Activated CD4-positive, alpha-beta T cell treated with anti-CD3 and anti-CD28 coated beads for 48 hours (primary cell): Measurements from ENCODE around the gene SPP1.
A peak's percentile ranks its signal among the peaks of the same experiment; 100 is the strongest.
"Not testable (repeated sequence)": the region's sequence is repeated elsewhere in the genome, so short reads cannot be mapped to it uniquely, and the experiment has no call there.

Source experiments
- DNase-seq: peaks from one replicate; pipeline ENCODE4 v3.0.0-alpha.2; 2020

SPP1 gene

GRCh38 chr4:87995435-87995834 lies 19.9 kb downstream of the SPP1 start:
- DNase-seq, result no peak

DNA sequence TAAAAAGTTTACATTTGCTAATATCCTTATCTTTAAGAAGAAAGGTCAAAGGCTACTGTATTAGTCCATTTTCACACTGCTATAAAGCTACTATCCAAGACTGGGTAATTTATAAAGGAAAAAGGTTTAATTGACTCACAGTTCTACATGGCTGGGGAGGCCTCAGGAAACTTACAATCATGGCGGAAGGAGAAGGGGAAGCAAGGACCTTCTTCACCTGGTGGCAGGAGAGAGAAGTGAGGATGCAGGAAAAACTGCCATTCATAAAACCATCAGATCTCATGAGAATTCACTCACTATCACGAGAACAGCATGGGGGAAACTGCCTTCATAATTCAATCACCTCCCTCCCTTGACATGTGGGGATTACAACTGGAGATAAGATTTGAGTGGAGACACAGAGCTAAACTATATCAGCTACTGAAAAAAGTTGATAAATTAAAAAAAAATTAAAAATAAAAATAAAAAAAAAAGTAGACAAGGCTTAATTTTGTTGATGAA lies 23.7 kb downstream of the SPP1 start:
- DNase-seq, result not testable (repeated sequence)

DNA sequence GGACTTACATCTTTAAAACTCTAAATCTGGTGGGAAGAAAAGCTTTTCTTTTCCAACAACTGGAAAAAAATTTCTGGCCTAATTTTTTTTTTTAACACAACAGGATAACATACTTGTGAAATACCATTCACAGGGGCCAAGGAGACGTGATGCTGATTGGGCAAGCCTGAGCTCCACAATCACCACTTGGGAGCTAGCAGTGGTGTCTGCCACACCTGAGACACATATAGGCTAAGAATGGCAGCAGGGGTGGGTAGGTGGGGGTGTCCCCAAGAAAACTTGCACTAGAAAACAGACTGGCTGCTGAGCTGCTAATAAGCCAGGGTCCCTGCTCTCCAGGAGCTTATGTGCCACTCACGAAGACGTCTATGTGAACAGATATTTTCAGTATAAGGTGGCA lies 26.4 kb downstream of the SPP1 start:
- DNase-seq, result no peak

DNA sequence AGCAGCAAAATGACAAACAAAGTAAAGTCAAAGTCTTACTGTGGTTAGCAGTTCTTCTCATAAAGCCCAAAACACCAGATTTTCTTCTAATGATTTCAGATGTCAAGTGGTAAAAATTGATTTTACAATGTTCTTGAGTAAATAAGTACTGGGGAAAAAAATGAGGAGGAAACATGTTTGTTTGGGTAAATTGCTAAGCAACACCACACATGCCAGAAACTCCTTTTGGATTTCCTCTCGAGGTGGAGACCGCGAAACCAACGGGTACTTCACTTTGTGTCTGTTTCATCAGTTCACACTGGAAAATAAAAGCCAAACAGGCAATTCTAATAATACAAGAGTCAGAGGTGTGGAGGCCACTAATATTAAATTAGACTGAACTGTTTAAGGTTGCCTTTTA lies 27.3 kb downstream of the SPP1 start:
- DNase-seq, result no peak

DNA sequence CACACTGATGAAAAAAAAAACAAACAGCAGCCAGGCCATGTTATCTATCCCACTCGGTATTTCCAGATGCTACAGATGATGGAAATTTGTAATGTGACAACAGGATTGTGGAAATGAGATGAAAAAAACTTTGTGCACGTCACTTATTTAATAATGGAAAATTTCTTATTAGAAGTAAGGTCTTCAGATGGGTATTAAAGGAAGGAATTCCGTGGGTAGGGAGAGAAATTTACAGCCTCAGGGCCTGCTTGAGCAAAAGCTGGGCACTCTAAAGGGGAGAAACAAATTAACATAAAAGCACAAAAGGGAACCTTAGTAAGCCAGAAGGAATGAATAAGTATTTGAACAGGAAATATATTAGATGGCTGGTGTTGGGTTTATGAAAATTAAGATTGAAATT lies 27.7 kb downstream of the SPP1 start:
- no peak for DNase-seq

DNA sequence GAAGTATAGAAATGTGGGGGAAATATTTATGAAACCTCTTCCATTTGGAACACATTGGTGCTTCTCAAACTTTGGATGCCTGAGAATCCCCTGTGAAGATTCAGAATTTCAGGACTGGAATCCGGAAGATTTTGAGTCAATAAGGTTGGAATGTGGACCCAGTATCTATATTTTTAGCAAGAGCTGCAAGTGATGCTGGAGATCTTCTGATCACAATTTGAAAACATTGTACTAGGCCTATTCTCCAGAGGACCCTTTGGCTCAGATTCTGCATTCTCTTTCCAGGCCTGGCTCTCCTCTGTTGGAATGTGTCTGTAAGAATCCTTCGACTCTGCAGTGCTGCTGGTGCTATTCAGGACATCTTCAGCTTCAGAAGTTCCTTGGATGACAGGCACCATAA lies 29.6 kb downstream of the SPP1 start:
- DNase-seq, result no peak

DNA sequence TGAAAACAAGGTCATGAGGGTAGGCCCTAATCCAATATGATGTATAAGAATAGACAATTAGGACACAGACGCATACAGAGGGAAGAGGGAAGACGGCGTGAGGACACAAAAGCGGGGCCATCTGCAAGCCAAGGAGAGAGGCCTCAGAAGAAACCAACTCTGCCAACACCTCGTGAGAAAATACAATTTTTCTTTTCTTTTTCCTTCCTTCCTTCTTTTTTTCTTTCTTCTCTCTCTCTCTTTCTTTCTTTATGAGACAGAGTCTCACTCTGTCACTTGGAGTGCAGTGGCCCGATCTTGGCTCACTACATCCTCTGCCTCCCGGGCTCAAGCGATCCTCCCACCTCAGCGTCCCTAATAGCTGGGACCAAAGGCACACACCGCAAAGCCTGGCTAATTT lies 30.4 kb downstream of the SPP1 start:
- DNase-seq, result no peak

- no peak for DNase-seq
These were observed 31.4 kb downstream of the SPP1 start for GRCh38 chr4:88006956-88007303.

- DNase-seq, result peak; percentile 86
These were observed 32.0 kb downstream of the SPP1 start, which contains the start of gene PKD2 for GRCh38 chr4:88007304-88008121. PKD2 (plus strand) TSS chr4:88007635; CDS start chr4:88007734, 99 bp downstream.

GRCh38 chr4:88008122-88008742 lies 32.7 kb downstream of the SPP1 start:
- DNase-seq, result peak; percentile 46

DNA sequence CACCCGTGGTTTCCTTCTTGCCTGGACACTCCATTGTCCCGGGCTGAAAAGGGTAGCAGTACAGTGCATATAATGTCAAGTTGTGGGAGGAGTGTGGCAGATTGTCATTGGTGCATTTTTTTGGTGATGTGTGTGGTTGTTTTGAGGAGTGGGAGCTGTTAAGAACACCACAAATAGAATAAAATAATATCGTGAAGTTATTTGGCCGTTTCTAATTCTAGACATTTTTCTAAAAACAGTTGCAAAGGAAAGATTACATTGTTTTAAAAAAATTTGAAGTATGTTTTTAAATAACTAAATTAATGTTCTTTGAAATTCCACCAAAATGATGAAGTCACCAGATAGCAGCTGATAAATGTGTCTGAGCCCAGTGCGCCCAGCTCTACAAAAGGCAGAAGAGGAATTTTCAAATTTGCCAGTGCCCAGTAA lies 33.2 kb downstream of the SPP1 start:
- no peak for DNase-seq

DNA sequence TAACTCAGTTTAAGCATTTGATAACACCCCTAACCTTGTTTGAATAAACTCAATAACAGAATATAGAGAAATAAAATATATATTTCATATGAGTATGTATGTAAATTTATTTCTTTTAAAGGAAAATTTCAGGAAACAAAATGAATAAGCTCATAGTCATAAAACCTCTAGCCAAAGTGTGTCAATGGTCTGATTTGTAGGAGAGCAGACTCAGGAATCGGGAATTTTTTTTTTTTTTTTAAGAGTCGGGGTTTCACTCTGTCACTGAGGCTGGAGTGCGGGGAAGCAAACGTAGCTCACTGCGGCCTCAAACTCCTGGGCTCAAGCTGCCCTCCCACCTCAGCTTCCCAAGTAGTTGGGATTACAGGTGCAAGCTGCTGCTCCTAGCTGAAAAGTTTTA lies 34.4 kb downstream of the SPP1 start:
- no peak for DNase-seq

DNA sequence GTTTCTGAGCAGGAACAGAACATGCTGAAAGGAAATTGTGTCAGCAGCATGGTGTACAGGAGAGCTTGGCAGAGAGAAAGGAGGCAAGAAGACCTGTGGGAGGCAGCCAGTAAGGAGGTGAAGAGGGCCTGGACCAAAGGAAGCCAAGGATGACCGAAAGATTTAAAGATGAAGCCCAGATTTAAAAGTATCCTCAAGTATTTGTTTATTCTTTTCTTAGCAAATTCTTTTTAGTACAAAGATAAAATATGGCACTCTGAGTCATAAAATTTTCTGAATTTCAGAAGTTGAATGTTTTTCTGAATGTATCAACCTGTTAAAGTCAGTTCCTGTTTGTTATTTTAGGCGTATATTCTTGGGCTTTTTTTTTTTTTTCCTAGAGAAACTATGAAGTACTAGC lies 35.5 kb downstream of the SPP1 start:
- no peak for DNase-seq

- no peak for DNase-seq
These were observed 37.1 kb downstream of the SPP1 start for GRCh38 chr4:88012647-88013046.

- DNase-seq, result no peak
These were observed 38.9 kb downstream of the SPP1 start for GRCh38 chr4:88014386-88014905.

- DNase-seq, result no peak
These were observed 40.3 kb downstream of the SPP1 start for GRCh38 chr4:88015659-88016295.

DNA sequence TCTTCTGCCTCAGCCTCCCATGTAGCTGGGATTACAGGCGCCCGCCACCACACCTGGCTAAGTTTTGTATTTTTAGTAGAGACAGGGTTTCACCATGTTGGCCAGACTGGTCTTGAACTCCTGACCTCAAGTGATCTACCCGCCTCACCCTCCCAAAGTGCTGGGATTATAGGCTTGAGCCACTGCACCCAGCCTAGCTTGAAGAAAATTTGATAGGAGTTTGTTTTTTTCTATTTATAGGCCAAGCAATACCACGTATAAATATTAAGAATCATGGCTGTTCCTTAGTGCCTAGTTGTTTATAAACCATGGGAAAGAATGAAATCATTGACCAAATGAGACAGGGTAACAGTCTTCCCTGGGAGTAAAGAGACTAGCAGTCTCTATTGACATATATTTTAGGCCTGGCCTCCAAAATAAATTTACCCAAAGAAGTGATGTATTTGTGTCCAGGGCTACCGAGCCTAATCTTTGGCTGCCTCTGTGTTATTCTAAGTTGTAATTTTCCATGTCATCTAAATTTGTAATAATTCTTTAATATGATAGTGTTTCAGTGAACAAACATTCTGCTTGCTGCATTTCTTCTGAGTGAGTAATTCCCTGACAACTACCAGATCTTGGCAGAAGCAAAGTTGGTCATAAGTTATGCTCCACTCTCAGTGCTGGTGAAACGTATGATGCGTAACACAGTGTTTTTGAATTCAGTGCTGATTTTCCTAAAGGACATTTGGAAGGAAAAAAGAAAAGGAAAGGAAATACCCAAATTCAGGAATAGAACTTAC lies 42.2 kb downstream of the SPP1 start:
- DNase-seq, result no peak

GRCh38 chr4:88018466-88018865 lies 43.0 kb downstream of the SPP1 start:
- DNase-seq, result no peak

- no peak for DNase-seq
These were observed 46.3 kb downstream of the SPP1 start for GRCh38 chr4:88021824-88022223.

DNA sequence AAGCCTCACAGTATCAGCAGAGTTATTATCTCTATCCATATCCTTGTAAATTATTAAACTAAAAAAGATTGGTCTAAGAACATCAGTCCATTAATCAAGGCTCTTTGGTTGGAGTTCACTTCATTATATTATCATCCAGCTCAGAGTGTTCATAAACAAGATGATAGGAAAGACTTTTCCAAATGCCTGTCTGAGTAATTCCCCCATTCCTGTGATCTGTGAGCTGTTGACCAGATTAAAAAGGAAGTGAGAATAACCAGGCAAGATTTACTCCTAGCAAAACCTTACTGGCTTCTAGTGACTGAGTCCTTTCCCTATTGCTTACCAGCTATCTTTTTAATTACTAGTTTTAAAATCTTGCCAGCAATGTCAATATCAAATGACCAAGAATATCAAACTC lies 46.8 kb downstream of the SPP1 start:
- DNase-seq, result no peak

DNA sequence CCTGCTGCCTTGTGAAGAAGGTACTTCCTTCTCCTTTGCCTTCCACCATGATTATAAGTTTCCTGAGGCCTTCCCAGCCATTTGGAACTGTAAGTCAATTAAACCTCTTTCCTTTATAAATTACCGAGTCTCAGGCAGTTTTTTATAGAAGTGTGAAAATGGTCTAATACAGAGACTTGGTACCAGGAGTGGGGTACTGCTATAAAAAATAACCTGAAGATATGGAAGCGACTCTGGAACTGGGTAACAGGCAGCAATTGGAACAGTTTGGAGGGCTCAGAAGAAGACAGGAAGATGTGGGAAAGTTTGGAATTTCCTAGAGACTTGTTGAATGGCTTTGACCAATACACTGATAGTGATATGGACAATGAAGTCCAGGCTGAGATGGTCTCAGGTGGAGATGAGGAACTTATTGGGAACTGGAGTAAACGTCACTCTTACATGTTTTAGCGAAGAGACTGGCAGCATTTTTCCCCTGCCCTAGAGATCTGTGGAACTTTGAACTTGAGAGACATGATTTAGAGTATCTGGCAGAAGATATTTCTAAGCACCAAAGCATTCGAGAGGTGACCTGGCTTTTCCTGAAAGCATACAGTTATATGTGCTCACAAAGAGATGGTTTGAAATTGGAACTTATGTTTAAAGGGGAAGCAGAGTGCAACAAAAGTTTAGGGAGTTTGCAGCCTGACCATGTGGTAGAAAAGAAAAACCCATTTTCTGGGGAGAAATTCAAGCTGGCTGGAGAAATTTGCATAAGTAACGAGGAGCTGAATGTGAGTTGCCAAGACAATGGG lies 50.6 kb downstream of the SPP1 start:
- not testable (repeated sequence) for DNase-seq
